ENCODE data around the gene BCAN. TPM values are rescaled to one million over a fixed set of nuclear protein-coding genes. Genes with fewer than 3 reads are reported as not detected.

The BCAN gene
- total and polyA plus RNA-seq, 2 of the 8 experiments (the other 6 are each of a cell fraction or from before 2014, with no cell fraction given): 4.5 to 24.0 TPM

DNA sequence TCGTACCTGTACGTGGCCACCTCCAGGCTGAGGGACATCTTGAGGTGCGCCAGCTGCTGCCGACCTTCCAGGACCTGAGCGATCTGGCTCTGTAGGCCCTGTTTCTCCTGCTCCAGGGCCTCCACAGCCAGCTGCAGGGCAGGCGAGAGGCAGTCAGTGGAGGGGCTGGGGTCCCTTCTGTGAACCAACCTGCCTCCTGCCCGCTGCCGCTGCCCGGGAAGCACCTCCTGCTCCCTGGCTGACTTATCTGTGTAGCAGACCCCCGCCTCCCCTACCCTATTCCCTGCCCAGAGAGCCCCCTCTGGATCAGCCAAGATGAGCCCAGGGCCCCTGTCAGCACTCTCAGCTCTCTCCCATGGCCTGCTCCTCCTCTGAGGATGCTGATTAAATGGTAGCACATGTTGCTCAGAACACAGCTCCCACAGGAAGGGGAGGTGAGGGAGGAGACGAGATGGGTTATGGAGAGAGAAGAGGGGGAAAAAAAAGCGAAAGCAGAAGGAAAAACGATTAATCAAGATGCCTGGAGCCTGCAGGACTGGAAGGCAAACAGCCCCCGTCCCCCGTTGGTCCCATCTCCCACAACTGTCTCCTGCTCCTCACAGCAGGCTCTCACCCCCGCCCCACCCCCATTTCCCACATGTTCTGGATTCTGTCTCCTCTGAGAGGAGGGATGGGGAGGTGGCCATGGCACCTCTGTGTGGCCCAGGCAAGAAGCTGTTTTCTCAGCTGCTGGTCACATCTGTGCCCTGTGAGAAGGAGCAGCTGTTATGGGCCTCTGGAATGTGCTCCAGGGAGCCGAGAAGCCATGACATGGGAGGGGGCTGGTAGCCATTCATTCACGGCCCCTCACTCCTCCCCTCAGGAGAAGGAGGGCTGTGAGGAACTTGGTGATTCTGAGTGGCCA, 33.5 kb downstream of the BCAN start (continued):
- no peak for TF ChIP-seq TBP (IDR thresholded peaks at IDR 0.05; ENCODE audit: low read depth, low read length)
- TF ChIP-seq SAP30 (IDR thresholded peaks at IDR 0.05; ENCODE audit: insufficient read depth, insufficient replicate concordance, low read length): no peak
- no peak for TF ChIP-seq TAF7 (optimal IDR thresholded peaks at IDR 0.05; ENCODE audit: borderline replicate concordance, low read depth, low read length)
- TF ChIP-seq CBX5 (IDR thresholded peaks at IDR 0.05; ENCODE audit: low read depth, low read length): no peak
- TF ChIP-seq TCF12 (IDR thresholded peaks at IDR 0.05; ENCODE audit: low read depth, low read length): 0 out of 2 replicates have a peak, but pooled peaks have one; percentile 26
- TF ChIP-seq BRCA1 (IDR thresholded peaks at IDR 0.05; ENCODE audit: low read depth, low read length): no peak
- TF ChIP-seq, protein P1, sequence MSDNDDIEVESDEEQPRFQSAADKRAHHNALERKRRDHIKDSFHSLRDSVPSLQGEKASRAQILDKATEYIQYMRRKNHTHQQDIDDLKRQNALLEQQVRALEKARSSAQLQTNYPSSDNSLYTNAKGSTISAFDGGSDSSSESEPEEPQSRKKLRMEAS (IDR thresholded peaks at IDR 0.05): peak; percentile 20; the same call in 1 of the 2 replicates
- TF ChIP-seq JUN (IDR thresholded peaks at IDR 0.05; ENCODE audit: low read depth, low read length): no peak

All from H1 (cell line).